GM10248 (cell line): ENCODE data around the gene BICRA.

ENCODE experiments used
- CTCF ChIA-PET: fragments of 300-600 bp; sonication (Branson Sonifier 250); formaldehyde crosslinking; extraction: SDS; loops from one replicate; lab custom pipeline; 2021; ENCODE audit warnings: antibody characterized with exemption; lab: Yijun Ruan, JAX
- POLR2A ChIA-PET: fragments of 350-650 bp; sonication (Branson Sonifier 250); formaldehyde crosslinking; extraction: SDS; loops from one replicate; lab custom pipeline; 2020; ENCODE audit warnings: antibody characterized with exemption; lab: Yijun Ruan, JAX
- DNase-seq: peaks from one replicate; pipeline ENCODE4 v3.0.0; 2012; ENCODE audit errors: extremely low spot score
- CTCF ChIP-seq: IDR thresholded peaks from 2 replicates; pipeline ENCODE4 v1.5.1; 2012; ENCODE audit warnings: mild to moderate bottlenecking, low read depth; ENCODE audit errors: extremely low read depth, missing control alignments, control extremely low read depth

Gene BICRA

GRCh38 chr19:47601180-47601904, 7.6 kb upstream of the BICRA start:
- POLR2A ChIA-PET = interaction anchor here (0.6 to 1.0 kb wide), 2 partner anchors 9 to 96 kb away, joined by 4 to 5 read pairs; no protein-coding TSS in a partner anchor
- no peak for DNase-seq
- CTCF ChIA-PET = interaction anchor here (1.0 to 3.4 kb wide), 5 partner anchors 9 to 329 kb away, joined by 3 to 18 read pairs (median 3); partner anchors contain the start of genes DHX34 and NAPA
- TF ChIP-seq CTCF = no peak

- no peak for DNase-seq
- ChIA-PET CTCF (interaction anchor here (0.9 kb wide), 1 partner anchor 167 kb away, joined by 3 read pairs; no protein-coding TSS in a partner anchor), POLR2A (no interaction called here)
- TF ChIP-seq CTCF = no peak
These were observed 5.0 kb upstream of the BICRA start for GRCh38 chr19:47603706-47604565.

GRCh38 chr19:47607564-47608073, 1.3 kb upstream of the BICRA start:
- TF ChIP-seq CTCF = no peak
- no peak for DNase-seq
- ChIA-PET CTCF (interaction anchor here (1.2 to 1.8 kb wide), 2 partner anchors 92 to 171 kb away, joined by 3 to 5 read pairs; partner anchors contain the start of gene NAPA), POLR2A (interaction anchor here (1.5 kb wide), 1 partner anchor 310 kb away, joined by 5 read pairs; no protein-coding TSS in a partner anchor)

GRCh38 chr19:47608074-47608918, 638 bp upstream of the BICRA start:
- TF ChIP-seq CTCF = peak; percentile 5
- ChIA-PET POLR2A (interaction anchor here (1.5 kb wide), 1 partner anchor 311 kb away, joined by 5 read pairs; no protein-coding TSS in a partner anchor), CTCF (interaction anchor here (1.2 to 1.8 kb wide), 2 partner anchors 93 to 171 kb away, joined by 3 to 5 read pairs; partner anchors contain the start of gene NAPA)

GRCh38 chr19:47609906-47610894, 1.3 kb downstream of the BICRA start:
- no peak for DNase-seq
- ChIA-PET CTCF (interaction anchor here (1.0 to 2.1 kb wide), 6 partner anchors 10 to 325 kb away, joined by 3 to 18 read pairs (median 4); partner anchors contain the start of genes DHX34 and KPTN), POLR2A (interaction anchor here (0.6 to 1.5 kb wide), 3 partner anchors 10 to 63 kb away, joined by 3 to 5 read pairs (median 5); no protein-coding TSS in a partner anchor)
- no peak for TF ChIP-seq CTCF

More at GRCh38 chr19:47608074-47608918, 638 bp upstream of the BICRA start:
- peak; percentile 98 for DNase-seq
